SK-N-SH treated with all-trans-retinoic acid at 6 μM for 48 hours (cell line): ENCODE measurements around the gene PLSCR2.

Experiments used
- ARNTL ChIP-seq: fragments of 450-650 bp; formaldehyde crosslinking; IDR thresholded peaks from 2 replicates; pipeline ENCODE4 v1.5.0; 2020; ENCODE audit warnings: low read depth, mild to moderate bottlenecking, moderate library complexity, borderline replicate concordance
- ESRRG ChIP-seq: fragments of 250-450 bp; sonication (Bioruptor Pico); IDR thresholded peaks from 2 replicates; pipeline ENCODE4 v1.6.1; 2021; ENCODE audit warnings: mild to moderate bottlenecking
- GLIS3 ChIP-seq: fragments of 250-450 bp; sonication (Bioruptor Pico); IDR thresholded peaks from 2 replicates; pipeline ENCODE4 v1.5.0; 2020; ENCODE audit warnings: mild to moderate bottlenecking, moderate library complexity
- OSR1 ChIP-seq: fragments of 250-450 bp; sonication (Bioruptor Pico); IDR thresholded peaks from 2 replicates; pipeline ENCODE4 v1.8.0; 2022; ENCODE audit warnings: moderate library complexity, mild to moderate bottlenecking, inconsistent platforms
- PATZ1 ChIP-seq: fragments of 250-450 bp; sonication (Bioruptor Pico); IDR thresholded peaks from 2 replicates; pipeline ENCODE4 v1.8.0; 2020; ENCODE audit warnings: mild to moderate bottlenecking, moderate library complexity, borderline replicate concordance
- PPARA ChIP-seq: fragments of 250-450 bp; sonication (Bioruptor Pico); IDR thresholded peaks from 2 replicates; pipeline ENCODE4 v1.5.0; 2020; ENCODE audit warnings: mild to moderate bottlenecking, borderline replicate concordance
- TOX ChIP-seq: fragments of 250-450 bp; sonication (Bioruptor Pico); IDR thresholded peaks from 2 replicates; pipeline ENCODE4 v1.8.0; 2021; ENCODE audit warnings: mild to moderate bottlenecking, moderate library complexity, borderline replicate concordance
- ZFP3 ChIP-seq: fragments of 250-450 bp; sonication (Bioruptor Pico); IDR thresholded peaks from 2 replicates; pipeline ENCODE4 v1.5.0; 2020; ENCODE audit warnings: mild to moderate bottlenecking, moderate library complexity
- ZFP30 ChIP-seq: fragments of 450-650 bp; formaldehyde crosslinking; IDR thresholded peaks from 2 replicates; pipeline ENCODE4 v1.5.0; 2022; ENCODE audit warnings: mild to moderate bottlenecking, moderate library complexity
- ZNF70 ChIP-seq: fragments of 450-650 bp; formaldehyde crosslinking; IDR thresholded peaks from 2 replicates; pipeline ENCODE4 v1.5.0; 2020; ENCODE audit warnings: mild to moderate bottlenecking, moderate library complexity
- ZNF8 ChIP-seq: fragments of 450-650 bp; formaldehyde crosslinking; IDR thresholded peaks from 2 replicates; pipeline ENCODE4 v1.5.0; 2020; ENCODE audit warnings: mild to moderate bottlenecking, moderate library complexity
- TF ChIP-seq, protein P1 (sequence below): fragments of 250-450 bp; sonication (Bioruptor Pico); IDR thresholded peaks from 2 replicates; pipeline ENCODE4 v1.5.1; 2020; ENCODE audit warnings: low read depth, mild to moderate bottlenecking, moderate library complexity

DNA sequence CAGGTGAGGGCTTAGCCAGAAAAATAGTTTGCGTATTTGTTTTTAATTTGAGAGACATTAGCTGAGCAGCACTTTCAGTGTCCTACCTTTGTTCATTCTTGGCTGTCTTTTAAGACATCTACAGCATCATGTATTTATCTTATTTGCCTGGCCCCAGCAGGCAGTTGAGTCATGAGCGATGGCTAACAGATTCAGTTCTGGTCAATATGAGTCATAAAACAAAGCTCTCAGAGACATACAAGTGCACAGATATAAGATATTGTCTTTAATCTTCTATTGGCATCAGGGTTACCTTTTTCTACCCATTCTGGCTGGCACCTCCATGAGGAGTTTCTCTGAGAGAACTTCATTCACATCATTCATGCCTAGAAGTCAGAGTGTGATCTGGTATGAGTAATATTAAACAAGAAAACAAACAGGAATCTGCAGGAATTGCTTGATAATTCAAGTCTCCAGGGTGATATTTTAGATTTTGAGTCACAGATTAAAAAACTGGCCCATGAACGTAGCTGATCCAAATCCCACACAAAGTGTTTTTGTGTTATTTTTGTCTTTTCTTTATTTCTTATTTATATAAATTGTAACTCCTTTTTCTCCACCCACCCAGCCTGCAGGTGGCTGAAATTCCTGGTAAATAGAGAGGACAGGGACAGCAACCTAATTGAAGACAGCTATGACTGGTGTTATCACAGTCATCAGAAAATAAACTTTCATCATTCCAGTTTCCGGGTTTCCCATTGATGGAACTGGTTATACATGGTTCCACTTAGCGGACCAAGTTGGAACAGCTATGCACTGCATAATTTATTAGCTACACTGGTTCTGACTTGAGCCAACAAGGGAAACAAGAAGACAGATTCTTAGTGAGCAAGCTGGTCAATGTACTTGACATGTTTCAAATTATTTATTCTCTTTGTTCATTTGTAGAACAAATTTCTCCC lies 47.3 kb downstream of the PLSCR2 start:
- TF ChIP-seq OSR1 (CRISPR knock-in tag) (no peak), ZFP30 (CRISPR knock-in tag) (no peak), ZNF70 (CRISPR knock-in tag) (no peak), ZNF8 (no peak), PPARA (CRISPR knock-in tag) (no peak), PATZ1 (CRISPR knock-in tag) (no peak), ZFP3 (CRISPR knock-in tag) (no peak), GLIS3 (CRISPR knock-in tag) (no peak), ESRRG (no peak), ARNTL (CRISPR knock-in tag) (no peak), TOX (CRISPR knock-in tag) (no peak)
- TF ChIP-seq, protein P1, sequence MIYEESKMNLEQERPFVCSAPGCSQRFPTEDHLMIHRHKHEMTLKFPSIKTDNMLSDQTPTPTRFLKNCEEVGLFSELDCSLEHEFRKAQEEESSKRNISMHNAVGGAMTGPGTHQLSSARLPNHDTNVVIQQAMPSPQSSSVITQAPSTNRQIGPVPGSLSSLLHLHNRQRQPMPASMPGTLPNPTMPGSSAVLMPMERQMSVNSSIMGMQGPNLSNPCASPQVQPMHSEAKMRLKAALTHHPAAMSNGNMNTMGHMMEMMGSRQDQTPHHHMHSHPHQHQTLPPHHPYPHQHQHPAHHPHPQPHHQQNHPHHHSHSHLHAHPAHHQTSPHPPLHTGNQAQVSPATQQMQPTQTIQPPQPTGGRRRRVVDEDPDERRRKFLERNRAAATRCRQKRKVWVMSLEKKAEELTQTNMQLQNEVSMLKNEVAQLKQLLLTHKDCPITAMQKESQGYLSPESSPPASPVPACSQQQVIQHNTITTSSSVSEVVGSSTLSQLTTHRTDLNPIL, result no peak
